Muscle of back (tissue), 13 donors: ENCODE results near the gene OR52N2. TPM values are rescaled to one million over a fixed set of nuclear protein-coding genes. Genes with fewer than 3 reads are reported as not detected.

Source experiments
- DNase-seq, 3 donors: peaks; one replicate each; pipeline versions ENCODE4 v3.0.0 to v3.0.0-alpha.2; 2013
- long read RNA-seq, 9 donors: transcript quantifications; one replicate each; lab custom pipeline, GENCODE V29; 2026
- polyA plus RNA-seq, 10 donors: library from polyadenylated mRNA; unstranded; fragments of 120-200 nt; gene quantifications; one replicate each; pipeline ENCODE4 v1.2.1, GENCODE V29; 2013; ENCODE audit not compliant: insufficient read length in 10 of 10

The OR52N2 gene
- polyA plus RNA-seq, result not detected
- long read RNA-seq, donor 1, result 0 reads
- long read RNA-seq, donor 2, result 0 reads
- long read RNA-seq, donor 3, result 0 reads
- long read RNA-seq, donor 4, result 0 reads
- long read RNA-seq, donor 5, result 0 reads
- long read RNA-seq, donor 6, result 0 reads
- long read RNA-seq, donor 7, result 0 reads
- long read RNA-seq, donor 8, result 0 reads
- long read RNA-seq, donor 9, result 0 reads

- DNase-seq, result peak; percentile 62 to 81 (median 74)
Observed at GRCh38 chr11:5808500-5809121, at the start of gene OR52N2. Gene OR52N2, plus strand, starts transcription at chr11:5808924. Its CDS starts 11,412 bp downstream, at chr11:5820336.

DNA sequence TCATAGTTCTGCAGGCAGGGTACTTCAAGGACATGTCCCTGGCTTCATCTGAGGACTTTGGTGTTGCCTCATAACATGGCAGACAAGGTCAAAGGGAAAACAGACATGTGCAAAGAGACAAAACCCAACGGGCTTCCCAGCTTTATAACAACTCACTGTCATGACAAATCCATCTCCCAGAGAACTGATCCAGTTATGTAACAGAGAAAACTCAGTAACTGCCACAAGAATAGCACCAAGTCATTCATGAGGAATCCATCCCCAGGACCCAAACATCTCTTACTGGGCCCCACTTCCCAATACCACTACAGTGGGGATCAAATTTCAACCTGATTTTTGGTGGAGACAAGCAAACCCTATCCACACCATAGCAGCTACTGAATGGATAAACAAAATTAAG is 41.7 kb upstream of the OR52N2 start:
- DNase-seq, result no peak

DNA sequence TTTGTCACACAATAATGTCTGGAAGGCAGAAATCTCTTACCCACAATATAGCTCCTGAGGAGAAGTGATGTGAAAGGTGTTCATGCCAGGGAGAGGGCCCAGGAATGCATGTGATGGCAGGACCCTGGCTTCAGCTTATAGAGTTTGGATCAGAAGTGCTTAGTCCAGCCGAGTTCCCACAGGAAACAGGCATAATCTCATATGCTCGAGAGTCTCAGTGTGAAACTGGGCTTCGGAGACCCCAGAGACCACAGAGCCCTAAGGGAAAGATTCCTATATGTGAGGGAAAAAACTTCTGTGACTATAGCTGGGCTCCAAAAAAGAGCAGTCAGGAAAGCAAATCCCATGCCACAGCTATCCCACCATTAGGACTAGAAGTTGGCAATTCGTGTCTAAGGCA is 25.5 kb upstream of the OR52N2 start, which contains the start of gene OR52N5:
Gene OR52N5, minus strand, starts transcription at position 101 of the 400 bp plus-strand sequence. CDS start 4,721 bp downstream, outside the sequence.
- no peak for DNase-seq

DNA sequence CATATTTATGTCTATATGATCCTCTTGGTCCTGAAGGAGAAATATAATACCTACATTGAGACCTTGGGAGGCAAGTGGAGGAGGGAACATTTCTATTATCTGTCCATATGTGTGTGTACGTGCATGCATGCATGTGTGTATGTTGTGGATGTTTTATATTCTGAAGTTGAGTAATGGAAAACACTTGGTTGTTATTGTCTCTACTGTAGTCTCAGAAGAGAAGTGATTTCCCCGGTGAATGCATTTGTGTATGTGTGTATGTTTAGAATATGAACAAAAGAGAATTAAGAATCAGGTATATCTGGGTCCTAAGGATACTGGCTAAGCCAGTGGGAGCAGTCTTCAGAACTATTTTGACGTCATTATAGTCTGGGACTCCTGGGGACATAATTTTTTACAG is 17.6 kb upstream of the OR52N2 start, which contains the start of gene OR52N1:
Gene OR52N1, minus strand, starts transcription at position 101 of the 400 bp plus-strand sequence. CDS start 2,449 bp downstream, outside the sequence.
- no peak for DNase-seq

GRCh38 chr11:5796541-5796940 is 12.2 kb upstream of the OR52N2 start:
- DNase-seq, result no peak

- no peak for DNase-seq
Observed at GRCh38 chr11:5803982-5804381, 4.7 kb upstream of the OR52N2 start.

- DNase-seq, result no peak
Observed at GRCh38 chr11:5807580-5807979, 1.1 kb upstream of the OR52N2 start.

DNA sequence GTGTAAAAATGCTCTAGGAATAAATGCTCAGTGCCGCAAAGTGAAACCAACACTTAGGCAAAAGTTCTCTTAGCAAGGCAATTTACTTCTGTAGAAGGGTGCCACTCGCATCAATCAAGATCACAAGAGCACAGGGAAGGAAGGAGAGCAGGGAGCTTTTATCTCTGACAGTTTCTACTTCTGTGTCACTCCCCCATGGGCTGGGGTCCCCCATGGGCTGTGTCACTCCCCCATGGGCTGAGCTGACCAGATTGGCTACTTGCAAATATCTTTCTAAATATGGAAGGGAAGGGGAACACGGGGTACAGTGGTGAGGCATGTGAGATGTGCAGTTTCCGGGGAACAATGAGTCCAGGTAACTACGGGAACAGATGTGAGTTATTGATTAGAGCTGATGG is 397 bp downstream of the OR52N2 start:
- peak in 1 of 3 donors; percentile 7 for DNase-seq

DNA sequence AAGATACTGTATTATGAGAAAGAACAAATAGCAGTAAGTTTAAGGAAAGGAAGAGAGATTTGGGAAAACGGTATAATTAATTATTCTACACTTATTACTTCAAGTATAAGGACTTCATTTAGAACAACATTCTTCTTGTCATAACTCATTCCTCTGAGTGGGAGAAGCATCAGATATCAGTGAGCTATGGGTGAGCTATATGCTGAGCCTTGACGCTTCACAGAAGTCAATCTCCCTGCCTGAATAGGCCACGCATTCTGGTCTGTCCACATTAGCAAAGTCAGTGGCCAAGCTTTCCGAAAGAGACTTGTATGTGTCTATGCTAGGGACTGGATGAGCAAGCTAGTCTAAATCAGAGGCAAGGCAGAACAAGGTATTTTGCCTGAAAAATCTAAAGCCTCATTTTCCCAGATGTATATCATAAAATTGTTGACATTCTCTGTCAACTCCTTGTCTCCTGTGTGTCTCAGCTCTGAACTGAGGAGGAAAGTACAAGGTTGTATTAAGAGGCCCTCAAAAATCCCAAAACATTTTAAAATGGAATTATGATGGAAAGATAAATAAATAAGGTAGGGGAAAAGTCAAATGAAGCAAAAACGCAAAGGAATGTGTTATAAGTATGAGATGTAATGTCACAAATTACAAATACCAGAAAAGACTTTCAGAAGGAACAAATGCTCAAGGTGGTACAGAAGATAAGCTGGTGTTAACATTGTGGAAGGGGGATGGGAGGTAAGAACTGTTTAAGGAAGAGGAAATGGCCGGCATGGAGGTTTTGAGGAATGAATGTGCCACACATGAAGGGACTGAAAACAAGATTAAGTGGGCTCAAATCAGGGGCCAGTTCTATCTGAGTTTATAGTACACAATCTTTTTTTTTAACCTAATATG is 1.4 kb downstream of the OR52N2 start:
- no peak for DNase-seq

- DNase-seq, result peak in 2 of 3 donors; percentile 4 to 5
Observed at GRCh38 chr11:5815534-5815933, 6.8 kb downstream of the OR52N2 start.

DNA sequence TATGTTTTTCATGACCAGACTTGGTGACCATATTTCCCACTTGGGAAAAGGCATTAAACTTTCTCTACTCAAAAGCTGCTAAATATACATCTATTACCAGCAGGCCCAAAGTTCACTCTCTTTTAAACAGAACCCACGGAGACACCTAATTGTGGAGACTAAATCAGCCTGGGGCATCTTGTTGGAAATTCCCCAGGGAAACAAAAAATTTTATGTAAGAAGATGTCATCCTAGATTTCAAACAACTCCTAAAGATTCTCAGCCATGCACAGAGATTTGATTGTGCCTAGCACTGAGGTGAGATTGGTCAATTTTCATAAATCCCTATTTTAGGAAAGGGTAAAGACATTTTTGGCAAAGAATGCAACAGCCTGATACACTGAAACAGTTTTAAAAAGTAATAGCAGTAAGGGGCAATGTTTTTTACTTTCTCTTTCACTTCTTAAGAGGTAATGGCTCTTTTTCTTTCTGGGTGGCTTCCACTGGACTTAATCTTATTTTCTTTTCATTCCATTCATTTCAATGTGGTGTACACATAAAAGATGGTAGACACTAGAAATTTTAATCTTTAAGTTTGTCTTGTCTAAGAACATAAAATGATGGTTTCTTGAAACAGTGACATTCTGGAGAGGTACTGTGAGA is 9.6 kb downstream of the OR52N2 start:
- no peak for DNase-seq

DNA sequence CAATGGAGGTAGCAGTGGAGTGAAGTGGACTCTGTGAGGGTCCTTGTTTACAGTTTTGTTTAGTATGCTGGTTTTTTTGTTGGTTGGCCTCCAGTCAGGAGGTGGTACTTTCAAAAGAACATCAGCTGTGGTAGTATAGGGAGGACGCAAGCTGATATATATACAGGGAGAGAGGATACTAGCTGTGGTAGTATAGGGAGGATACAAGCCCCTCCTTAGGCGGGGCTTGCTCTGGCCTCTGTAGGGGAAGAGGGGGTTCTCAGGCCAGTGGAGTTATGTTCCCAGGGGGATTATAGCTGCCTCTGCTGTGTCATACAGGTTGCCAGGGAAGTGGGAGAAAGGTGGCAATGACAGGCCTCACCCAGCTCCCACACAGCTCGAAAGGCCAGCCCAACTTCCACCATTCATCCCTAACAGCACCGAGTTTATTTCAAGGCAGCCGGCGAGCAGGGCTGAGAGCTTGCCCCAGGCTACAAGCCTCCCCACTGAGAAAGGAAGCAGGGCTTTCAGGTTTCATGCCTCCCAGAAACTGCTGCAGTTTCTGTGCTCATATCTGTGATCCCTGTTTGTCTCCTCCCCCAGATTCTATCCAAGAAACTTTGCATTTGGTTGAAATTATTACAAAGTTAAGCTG is 22.6 kb downstream of the OR52N2 start:
- DNase-seq, result no peak

GRCh38 chr11:5833446-5833845 is 24.7 kb downstream of the OR52N2 start:
- no peak for DNase-seq

- no peak for DNase-seq
Observed at GRCh38 chr11:5837695-5838094, 29.0 kb downstream of the OR52N2 start.

DNA sequence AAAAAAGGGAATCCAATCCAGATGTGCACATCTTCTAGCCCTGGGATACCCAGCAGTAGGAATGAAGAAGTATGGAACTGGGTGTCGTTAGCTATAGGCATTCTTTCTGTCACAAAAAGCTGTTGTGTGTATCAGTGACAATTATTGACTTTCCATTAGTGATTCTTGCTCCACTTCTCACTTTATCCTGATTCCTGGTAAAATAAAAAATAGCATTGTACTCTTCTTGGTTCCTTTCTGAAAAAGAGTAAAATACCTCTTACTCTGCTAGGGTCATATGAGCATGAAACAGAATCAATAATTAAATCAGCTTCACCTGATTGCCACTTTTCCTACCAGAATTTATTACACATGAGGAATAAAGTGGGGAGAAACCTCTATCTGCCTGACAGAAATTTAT is 33.1 kb downstream of the OR52N2 start, which contains the start of gene OR52E6:
Gene OR52E6, minus strand, starts transcription at position 101 of the 400 bp plus-strand sequence. Its CDS starts 0 bp downstream, at position 101.
- DNase-seq, result no peak

- DNase-seq, result no peak
Observed at GRCh38 chr11:5846701-5847100, 38.0 kb downstream of the OR52N2 start.

DNA sequence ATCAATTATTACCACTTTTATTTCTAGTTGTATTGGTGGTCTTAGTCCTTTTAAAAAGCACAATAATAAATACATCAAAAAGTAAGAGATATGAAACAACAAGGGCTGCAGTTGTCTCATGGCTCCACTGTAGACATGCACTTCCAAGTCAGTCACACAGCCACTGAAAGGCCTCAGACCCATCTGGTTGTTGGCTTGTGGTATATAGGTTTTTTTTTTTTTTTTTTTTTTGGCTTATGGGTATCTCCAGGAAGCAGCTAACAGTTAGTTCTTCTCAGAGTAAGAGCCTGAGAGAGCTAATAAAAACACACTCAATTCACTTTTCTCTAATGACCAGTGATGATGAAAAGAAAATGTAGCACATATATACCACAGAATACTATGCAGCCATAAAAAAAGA is 39.0 kb downstream of the OR52N2 start:
- no peak for DNase-seq

- DNase-seq, result no peak
Observed at GRCh38 chr11:5851002-5851401, 42.3 kb downstream of the OR52N2 start.

GRCh38 chr11:5857590-5857989 is 48.9 kb downstream of the OR52N2 start, which contains the start of gene OR52E8:
Gene OR52E8, minus strand, starts transcription at chr11:5857690. Its CDS starts 0 bp downstream, at chr11:5857690.
- DNase-seq, result no peak

GRCh38 chr11:5865826-5866225 is 57.1 kb downstream of the OR52N2 start:
- DNase-seq, result no peak
